Body of pancreas (tissue), 4 donors: ENCODE measurements around the gene CLCA2.
A peak's percentile ranks its signal among the peaks of the same experiment; 100 is the strongest.

Experiments used
- CTCF ChIP-seq, 7 experiments: fragments of 450-650 bp in 4 of 7; fragments of 200-600 bp in 3 of 7; sonication (generic) in 3 of 7; IDR thresholded peaks; one replicate each; pipeline ENCODE4 v1.5.1; 2016 to 2019; ENCODE audit warnings: antibody characterized with exemption in 7 of 7
- POLR2A ChIP-seq, 3 donors: fragments of 450-650 bp; IDR thresholded peaks; one replicate each; pipeline ENCODE4 v1.6.1; 2016; ENCODE audit warnings: antibody characterized with exemption in 3 of 3, mild to moderate bottlenecking in 2 of 3

DNA sequence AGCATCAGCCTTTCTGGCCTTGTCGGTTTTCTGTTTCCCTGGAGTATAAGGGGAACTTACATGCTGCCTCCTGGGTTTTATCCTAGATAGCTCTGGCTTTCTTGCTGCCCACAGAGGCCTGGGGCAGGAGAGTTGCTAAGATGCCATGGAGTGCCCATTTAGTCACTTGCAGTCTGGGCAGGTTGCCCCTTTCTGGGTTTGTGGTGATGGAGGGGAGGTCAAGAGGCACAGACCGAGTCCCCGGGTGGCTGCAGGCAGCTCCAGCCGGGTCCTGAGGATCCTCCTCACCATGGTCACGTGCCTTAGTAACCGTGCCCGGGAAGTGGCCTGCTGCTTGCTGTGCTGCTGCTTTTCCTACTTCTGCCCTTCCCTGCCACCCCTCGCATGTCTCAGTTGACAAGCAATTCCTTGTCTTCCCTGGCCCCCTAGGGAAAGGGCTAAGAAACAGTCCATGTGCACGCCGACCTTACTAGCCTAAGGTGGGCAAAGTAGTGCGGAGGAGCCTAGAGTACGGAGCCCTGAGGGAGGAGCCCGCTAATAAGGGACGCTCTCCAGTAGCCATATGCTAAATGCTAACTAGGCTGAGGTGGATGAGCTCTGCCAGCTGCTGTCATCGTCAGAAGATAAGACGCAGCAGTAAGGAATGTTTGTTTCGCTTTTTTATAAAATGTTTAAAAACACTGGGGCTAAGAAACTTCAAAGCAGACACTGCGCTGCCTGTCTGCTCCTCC is 79.6 kb downstream of the CLCA2 start:
- TF ChIP-seq POLR2A (IDR thresholded peaks at IDR 0.05) (peak in 1 of 3 donors; percentile 7), CTCF (IDR thresholded peaks at IDR 0.05) (no peak)
